ENCODE results near the gene BABAM2. TPM values are rescaled to one million over a fixed set of nuclear protein-coding genes. Genes with fewer than 3 reads are reported as not detected.

The BABAM2 gene
- total RNA-seq, 3 donors from 2014 or later, result 34.8 to 42.4 (median 41.3) TPM

DNA sequence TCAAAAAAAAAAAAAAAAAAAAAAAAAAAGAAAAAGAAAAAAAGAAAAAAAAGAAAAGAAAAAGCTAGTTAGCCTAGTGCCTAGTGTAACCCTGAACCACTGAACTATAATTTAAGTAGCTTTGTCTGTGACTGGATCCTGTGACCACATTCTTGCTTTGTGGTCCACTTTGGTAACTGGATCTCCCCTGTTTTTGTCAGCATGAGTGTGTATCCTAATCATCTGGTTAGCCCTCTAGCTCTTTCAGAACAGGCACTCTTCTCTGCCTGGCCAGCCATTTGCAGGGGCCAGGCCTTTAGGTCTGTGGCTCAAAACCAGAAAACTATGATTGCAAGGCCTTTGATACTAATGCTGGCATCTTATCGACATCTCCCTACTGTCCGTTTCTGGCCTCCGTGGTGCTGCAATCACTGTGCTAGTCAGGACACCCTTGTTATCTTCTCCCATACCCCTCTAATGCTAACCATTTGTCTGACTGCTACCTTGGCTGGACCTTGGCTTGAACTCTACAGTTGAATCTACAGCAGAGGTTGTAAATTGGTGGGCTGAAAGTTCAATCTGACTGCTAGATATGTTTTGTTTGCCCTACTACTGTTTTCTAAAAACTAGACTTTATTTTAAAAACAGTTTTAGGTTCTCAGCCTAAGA is 40.8 kb upstream of the BABAM2 start:
- DNase-seq (no peak), ATAC-seq (no peak)
- Histone ChIP-seq H3K4me3 (no peak overlapping the region), H3K9me3 (no peaks in the 10 kb centered on the region), H3K36me3 (ENCODE audit: low read depth) (no peaks in the 10 kb centered on the region), H3K4me1 (ENCODE audit: low read depth) (no peaks in the 10 kb centered on the region)
- TF ChIP-seq, protein P1, sequence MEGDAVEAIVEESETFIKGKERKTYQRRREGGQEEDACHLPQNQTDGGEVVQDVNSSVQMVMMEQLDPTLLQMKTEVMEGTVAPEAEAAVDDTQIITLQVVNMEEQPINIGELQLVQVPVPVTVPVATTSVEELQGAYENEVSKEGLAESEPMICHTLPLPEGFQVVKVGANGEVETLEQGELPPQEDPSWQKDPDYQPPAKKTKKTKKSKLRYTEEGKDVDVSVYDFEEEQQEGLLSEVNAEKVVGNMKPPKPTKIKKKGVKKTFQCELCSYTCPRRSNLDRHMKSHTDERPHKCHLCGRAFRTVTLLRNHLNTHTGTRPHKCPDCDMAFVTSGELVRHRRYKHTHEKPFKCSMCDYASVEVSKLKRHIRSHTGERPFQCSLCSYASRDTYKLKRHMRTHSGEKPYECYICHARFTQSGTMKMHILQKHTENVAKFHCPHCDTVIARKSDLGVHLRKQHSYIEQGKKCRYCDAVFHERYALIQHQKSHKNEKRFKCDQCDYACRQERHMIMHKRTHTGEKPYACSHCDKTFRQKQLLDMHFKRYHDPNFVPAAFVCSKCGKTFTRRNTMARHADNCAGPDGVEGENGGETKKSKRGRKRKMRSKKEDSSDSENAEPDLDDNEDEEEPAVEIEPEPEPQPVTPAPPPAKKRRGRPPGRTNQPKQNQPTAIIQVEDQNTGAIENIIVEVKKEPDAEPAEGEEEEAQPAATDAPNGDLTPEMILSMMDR (IDR thresholded peaks at IDR 0.05), result no peak
- intact Hi-C loops (cut with DNase I, micrococcal nuclease), result no loop called here

DNA sequence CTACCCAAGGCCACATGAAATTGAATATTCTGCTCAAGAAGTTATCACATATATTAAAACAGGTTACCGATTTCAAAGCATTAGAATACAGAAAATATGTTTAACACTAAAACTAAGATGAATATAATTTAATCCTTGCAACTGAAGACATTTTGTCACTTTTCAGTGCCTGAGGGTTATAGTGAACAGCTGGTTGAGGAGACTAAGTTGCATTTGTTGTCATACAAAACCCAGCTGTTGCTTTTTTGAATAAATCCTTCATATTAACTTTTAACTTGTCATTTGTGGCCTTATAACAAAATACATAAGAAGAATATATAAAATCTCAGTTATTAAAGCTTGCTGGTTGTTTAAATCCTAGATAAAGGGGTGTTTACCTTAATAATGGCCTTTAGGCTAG is 37.8 kb upstream of the BABAM2 start:
- no peaks in the 10 kb centered on the region for H3K4me1 ChIP-seq (ENCODE audit: low read depth)
- intact Hi-C loops (cut with DNase I, micrococcal nuclease), result no loop called here
- H3K36me3 ChIP-seq (ENCODE audit: low read depth), result no peaks in the 10 kb centered on the region
- TF ChIP-seq, protein P1 (IDR thresholded peaks at IDR 0.05), result no peak
- H3K4me3 ChIP-seq, result no peak overlapping the region
- no peaks in the 10 kb centered on the region for H3K9me3 ChIP-seq
- DNase-seq (no peak), ATAC-seq (no peak)

DNA sequence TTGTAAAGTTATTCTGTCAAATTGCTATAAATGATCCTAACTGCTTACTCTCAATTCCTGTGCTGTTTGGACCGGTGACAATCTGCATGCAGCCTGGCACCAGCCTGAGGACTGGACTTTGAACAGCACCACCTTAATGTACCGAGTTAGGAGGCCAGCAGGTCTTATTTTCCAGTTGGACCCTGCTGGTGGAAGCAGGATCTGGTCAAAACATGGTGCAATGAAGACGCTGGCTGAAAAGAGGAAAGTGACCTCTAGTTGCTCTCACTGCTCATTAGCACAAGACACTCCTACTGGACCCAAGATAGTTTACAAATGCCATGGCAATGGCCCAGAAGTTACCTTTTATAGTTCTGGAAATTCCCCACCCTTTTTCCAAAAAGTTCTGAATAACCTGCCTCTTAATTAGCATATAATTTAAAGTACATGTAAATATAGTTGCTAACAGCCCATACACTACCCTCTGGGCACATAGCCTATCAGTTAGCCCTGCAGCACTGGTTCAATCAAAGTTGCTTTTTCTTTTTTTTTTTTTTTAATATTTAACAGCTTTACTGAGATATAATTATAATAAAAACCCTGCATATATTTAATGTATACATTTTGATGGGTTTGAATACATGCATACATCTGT is 36.2 kb upstream of the BABAM2 start:
- TF ChIP-seq, protein P1 (IDR thresholded peaks at IDR 0.05), result no peak
- DNase-seq, result peak in 2 of 3 donors; percentile 25 to 28
- Histone ChIP-seq H3K36me3 (ENCODE audit: low read depth) (no peaks in the 10 kb centered on the region), H3K4me1 (ENCODE audit: low read depth) (no peaks in the 10 kb centered on the region), H3K4me3 (no peak overlapping the region), H3K9me3 (no peaks in the 10 kb centered on the region)
- peak; percentile 60 for ATAC-seq
- intact Hi-C loops (cut with DNase I, micrococcal nuclease), result no loop called here

DNA sequence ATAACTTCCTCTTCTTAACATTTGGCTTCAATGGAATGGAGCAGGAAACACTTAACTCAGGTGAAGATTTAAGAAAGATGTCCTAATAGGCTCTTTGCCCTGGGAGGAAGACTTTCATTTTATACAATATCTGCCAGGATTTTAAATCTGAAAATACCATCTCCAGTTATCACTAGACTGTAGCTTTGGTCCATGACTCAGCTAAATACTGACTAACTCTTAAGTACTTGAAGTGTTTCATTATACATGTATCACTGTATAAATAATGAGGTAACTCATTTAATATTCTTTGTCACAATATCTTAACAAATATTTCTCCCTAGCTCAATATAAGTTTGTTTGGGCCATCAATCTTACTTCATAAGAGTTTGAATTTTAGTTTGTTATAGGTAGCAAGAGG is 35.1 kb upstream of the BABAM2 start:
- Histone ChIP-seq H3K4me1 (ENCODE audit: low read depth) (no peaks in the 10 kb centered on the region), H3K4me3 (no peak overlapping the region), H3K36me3 (ENCODE audit: low read depth) (no peaks in the 10 kb centered on the region), H3K9me3 (no peaks in the 10 kb centered on the region)
- TF ChIP-seq, protein P1 (IDR thresholded peaks at IDR 0.05), result no peak
- DNase-seq (no peak), ATAC-seq (no peak)
- intact Hi-C loops (cut with DNase I, micrococcal nuclease), result no loop called here

DNA sequence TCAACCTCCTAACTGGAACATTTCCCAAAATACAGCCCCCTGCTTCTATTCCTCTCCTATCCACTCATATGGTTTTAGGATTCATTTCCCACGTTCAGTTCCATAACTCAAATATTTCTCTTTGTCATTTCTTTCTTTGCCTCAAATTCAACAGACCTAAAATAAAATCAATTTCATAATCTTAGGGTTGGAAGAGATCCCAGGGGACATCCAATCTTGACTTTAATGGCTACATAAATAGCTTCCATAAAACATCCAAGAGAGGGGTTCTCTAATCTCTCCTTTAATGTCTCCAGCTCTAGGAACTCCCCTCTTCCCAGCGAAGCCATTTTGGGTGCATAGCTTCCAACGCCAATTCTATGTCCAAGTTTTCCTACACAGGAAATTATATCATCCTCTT is 34.1 kb upstream of the BABAM2 start:
- Histone ChIP-seq H3K36me3 (ENCODE audit: low read depth) (no peaks in the 10 kb centered on the region), H3K4me3 (no peak overlapping the region), H3K9me3 (no peaks in the 10 kb centered on the region), H3K4me1 (ENCODE audit: low read depth) (no peaks in the 10 kb centered on the region)
- TF ChIP-seq, protein P1 (IDR thresholded peaks at IDR 0.05), result no peak
- intact Hi-C loops (cut with DNase I, micrococcal nuclease), result no loop called here
- no peak for ATAC-seq
- no peak for DNase-seq

Measured in mucosa of descending colon (tissue), 3 donors.